ENCODE data around the gene HGS. TPM values are rescaled to one million over a fixed set of nuclear protein-coding genes. Genes with fewer than 3 reads are reported as not detected.

Gene HGS
- polyA plus RNA-seq, 1 donor from 2014 or later = 81.1 TPM

DNA sequence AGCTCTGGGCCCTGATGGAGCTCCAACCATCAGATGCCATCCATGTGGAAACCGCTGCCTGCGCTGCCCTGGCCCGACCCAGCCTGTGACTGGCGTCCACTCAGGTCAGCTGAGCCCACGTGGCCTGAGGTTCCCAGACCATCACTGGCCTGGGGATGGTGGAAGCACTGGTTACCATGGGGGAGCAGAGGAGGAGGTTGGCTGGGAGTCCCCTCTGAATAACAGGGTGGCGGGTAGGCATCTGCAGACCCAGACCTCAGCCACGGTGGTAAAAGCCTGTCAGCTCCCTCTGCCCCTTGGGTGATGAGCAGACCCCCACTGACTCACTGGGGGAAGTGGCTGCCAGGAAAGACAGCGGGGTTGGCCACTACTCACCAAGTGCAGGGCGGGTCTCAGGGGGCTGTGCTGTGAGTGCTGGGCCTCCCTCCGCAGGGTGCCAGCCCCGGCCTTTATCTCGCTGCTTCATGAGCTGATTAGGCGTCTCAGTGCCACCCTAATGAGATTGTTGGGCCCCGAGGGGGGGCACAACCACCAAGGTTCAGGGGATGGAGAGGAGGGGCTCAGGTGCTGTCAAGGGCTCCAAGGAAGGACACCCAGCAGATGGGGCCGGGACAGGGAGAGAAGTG is 27.6 kb upstream of the HGS start, which contains the start of gene PDE6G:
Gene PDE6G (minus strand): TSS at position 425 of the 626 bp plus-strand sequence. CDS start 3,237 bp downstream, outside the sequence.
- H3K36me3 ChIP-seq (ENCODE audit: insufficient read depth, low read length) = no peaks in the 10 kb centered on the region
- no peak within 1 kb of the TSS for H3K27ac ChIP-seq (ENCODE audit: low read length)
- no peak within 1 kb of the TSS for H3K4me2 ChIP-seq (ENCODE audit: low read length)
- H4K20me1 ChIP-seq (ENCODE audit: insufficient read depth) = no peaks in the 10 kb centered on the region
- no peaks in the 10 kb centered on the region for H3K9me3 ChIP-seq (ENCODE audit: low read length)
- H3K9ac ChIP-seq (ENCODE audit: low read length) = no peak within 1 kb of the TSS
- H3K27me3 ChIP-seq (ENCODE audit: insufficient read depth, low read depth, low read length) = no peaks in the 10 kb centered on the region
- H3F3A ChIP-seq (ENCODE audit: insufficient read depth, low read length, poor library complexity, severe bottlenecking) = no peaks in the 10 kb centered on the region
- H2AFZ ChIP-seq (ENCODE audit: low read depth, low read length) = no peak within 1 kb of the TSS
- no peaks in the 10 kb centered on the region for H3K9me2 ChIP-seq (ENCODE audit: insufficient read depth, low read length)
- no peaks in the 10 kb centered on the region for H3K79me2 ChIP-seq (replicated peaks; ENCODE audit: insufficient read depth, low read length)
- TF ChIP-seq, protein P1, sequence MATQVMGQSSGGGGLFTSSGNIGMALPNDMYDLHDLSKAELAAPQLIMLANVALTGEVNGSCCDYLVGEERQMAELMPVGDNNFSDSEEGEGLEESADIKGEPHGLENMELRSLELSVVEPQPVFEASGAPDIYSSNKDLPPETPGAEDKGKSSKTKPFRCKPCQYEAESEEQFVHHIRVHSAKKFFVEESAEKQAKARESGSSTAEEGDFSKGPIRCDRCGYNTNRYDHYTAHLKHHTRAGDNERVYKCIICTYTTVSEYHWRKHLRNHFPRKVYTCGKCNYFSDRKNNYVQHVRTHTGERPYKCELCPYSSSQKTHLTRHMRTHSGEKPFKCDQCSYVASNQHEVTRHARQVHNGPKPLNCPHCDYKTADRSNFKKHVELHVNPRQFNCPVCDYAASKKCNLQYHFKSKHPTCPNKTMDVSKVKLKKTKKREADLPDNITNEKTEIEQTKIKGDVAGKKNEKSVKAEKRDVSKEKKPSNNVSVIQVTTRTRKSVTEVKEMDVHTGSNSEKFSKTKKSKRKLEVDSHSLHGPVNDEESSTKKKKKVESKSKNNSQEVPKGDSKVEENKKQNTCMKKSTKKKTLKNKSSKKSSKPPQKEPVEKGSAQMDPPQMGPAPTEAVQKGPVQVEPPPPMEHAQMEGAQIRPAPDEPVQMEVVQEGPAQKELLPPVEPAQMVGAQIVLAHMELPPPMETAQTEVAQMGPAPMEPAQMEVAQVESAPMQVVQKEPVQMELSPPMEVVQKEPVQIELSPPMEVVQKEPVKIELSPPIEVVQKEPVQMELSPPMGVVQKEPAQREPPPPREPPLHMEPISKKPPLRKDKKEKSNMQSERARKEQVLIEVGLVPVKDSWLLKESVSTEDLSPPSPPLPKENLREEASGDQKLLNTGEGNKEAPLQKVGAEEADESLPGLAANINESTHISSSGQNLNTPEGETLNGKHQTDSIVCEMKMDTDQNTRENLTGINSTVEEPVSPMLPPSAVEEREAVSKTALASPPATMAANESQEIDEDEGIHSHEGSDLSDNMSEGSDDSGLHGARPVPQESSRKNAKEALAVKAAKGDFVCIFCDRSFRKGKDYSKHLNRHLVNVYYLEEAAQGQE (IDR thresholded peaks at IDR 0.05; ENCODE audit: borderline replicate concordance) = no peak
- TF ChIP-seq EP300 (conservative IDR thresholded peaks at IDR 0.05; ENCODE audit: poor library complexity, severe bottlenecking) = no peak
- no peak for TF ChIP-seq EZH2 (IDR thresholded peaks at IDR 0.05; ENCODE audit: borderline replicate concordance, insufficient read depth, low read length, poor library complexity, severe bottlenecking)
- no peak for TF ChIP-seq RAD21 (conservative IDR thresholded peaks at IDR 0.05)
- H3K4me3 ChIP-seq (ENCODE audit: low read length) = no peak within 1 kb of the TSS

DNA sequence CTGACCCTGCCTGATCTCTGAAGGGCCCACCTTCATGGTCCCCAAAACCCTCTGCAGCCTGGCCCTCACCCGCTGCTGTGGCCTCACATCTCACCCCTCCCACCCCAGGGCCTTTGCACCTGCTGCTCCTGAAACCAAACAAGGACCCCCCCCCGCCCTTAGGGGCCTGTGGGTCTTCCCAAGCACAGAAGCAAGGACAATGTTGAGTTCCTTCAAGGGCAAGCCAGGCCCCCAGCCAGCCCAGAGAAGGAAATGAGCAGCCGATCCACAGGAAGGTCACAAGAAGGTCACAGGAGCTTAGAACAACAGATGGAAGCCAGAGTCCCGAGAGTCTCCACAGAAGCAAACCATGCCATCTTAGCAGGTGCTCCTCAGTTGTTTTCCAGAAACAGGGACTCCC is 27.0 kb upstream of the HGS start:
- H3K9me3 ChIP-seq (ENCODE audit: low read length) = no peaks in the 10 kb centered on the region
- H3F3A ChIP-seq (ENCODE audit: insufficient read depth, low read length, poor library complexity, severe bottlenecking) = no peaks in the 10 kb centered on the region
- H3K27ac ChIP-seq (ENCODE audit: low read length) = no peak overlapping the region
- H3K79me2 ChIP-seq (replicated peaks; ENCODE audit: insufficient read depth, low read length) = no peaks in the 10 kb centered on the region
- no peaks in the 10 kb centered on the region for H3K27me3 ChIP-seq (ENCODE audit: insufficient read depth, low read depth, low read length)
- no peak overlapping the region for H3K9ac ChIP-seq (ENCODE audit: low read length)
- H2AFZ ChIP-seq (ENCODE audit: low read depth, low read length) = no peak overlapping the region
- no peak overlapping the region for H3K4me3 ChIP-seq (ENCODE audit: low read length)
- no peaks in the 10 kb centered on the region for H3K9me2 ChIP-seq (ENCODE audit: insufficient read depth, low read length)
- no peak overlapping the region for H3K4me2 ChIP-seq (ENCODE audit: low read length)
- H4K20me1 ChIP-seq (ENCODE audit: insufficient read depth) = no peaks in the 10 kb centered on the region
- TF ChIP-seq POLR2AphosphoS5 (IDR thresholded peaks at IDR 0.05) = no peak
- no peak for TF ChIP-seq EZH2 (IDR thresholded peaks at IDR 0.05; ENCODE audit: borderline replicate concordance, insufficient read depth, low read length, poor library complexity, severe bottlenecking)
- TF ChIP-seq, protein P2, sequence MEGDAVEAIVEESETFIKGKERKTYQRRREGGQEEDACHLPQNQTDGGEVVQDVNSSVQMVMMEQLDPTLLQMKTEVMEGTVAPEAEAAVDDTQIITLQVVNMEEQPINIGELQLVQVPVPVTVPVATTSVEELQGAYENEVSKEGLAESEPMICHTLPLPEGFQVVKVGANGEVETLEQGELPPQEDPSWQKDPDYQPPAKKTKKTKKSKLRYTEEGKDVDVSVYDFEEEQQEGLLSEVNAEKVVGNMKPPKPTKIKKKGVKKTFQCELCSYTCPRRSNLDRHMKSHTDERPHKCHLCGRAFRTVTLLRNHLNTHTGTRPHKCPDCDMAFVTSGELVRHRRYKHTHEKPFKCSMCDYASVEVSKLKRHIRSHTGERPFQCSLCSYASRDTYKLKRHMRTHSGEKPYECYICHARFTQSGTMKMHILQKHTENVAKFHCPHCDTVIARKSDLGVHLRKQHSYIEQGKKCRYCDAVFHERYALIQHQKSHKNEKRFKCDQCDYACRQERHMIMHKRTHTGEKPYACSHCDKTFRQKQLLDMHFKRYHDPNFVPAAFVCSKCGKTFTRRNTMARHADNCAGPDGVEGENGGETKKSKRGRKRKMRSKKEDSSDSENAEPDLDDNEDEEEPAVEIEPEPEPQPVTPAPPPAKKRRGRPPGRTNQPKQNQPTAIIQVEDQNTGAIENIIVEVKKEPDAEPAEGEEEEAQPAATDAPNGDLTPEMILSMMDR (IDR thresholded peaks at IDR 0.05; ENCODE audit: poor library complexity, severe bottlenecking) = no peak
- no peak for TF ChIP-seq RAD21 (conservative IDR thresholded peaks at IDR 0.05)
- no peak for TF ChIP-seq TAF1 (IDR thresholded peaks at IDR 0.05; ENCODE audit: low read depth)
- no peak for TF ChIP-seq EP300 (conservative IDR thresholded peaks at IDR 0.05; ENCODE audit: poor library complexity, severe bottlenecking)
- no peak for TF ChIP-seq SMC3 (conservative IDR thresholded peaks at IDR 0.05; ENCODE audit: poor library complexity)
- TF ChIP-seq, protein P1 (IDR thresholded peaks at IDR 0.05; ENCODE audit: borderline replicate concordance) = no peak
- H3K36me3 ChIP-seq (ENCODE audit: insufficient read depth, low read length) = no peaks in the 10 kb centered on the region
